Measurements from ENCODE around the gene CAMK2D. TPM values are rescaled to one million over a fixed set of nuclear protein-coding genes. Genes with fewer than 3 reads are reported as not detected.

The CAMK2D gene
- total RNA-seq, 2 experiments from 2014 or later, result 104 to 120 TPM

DNA sequence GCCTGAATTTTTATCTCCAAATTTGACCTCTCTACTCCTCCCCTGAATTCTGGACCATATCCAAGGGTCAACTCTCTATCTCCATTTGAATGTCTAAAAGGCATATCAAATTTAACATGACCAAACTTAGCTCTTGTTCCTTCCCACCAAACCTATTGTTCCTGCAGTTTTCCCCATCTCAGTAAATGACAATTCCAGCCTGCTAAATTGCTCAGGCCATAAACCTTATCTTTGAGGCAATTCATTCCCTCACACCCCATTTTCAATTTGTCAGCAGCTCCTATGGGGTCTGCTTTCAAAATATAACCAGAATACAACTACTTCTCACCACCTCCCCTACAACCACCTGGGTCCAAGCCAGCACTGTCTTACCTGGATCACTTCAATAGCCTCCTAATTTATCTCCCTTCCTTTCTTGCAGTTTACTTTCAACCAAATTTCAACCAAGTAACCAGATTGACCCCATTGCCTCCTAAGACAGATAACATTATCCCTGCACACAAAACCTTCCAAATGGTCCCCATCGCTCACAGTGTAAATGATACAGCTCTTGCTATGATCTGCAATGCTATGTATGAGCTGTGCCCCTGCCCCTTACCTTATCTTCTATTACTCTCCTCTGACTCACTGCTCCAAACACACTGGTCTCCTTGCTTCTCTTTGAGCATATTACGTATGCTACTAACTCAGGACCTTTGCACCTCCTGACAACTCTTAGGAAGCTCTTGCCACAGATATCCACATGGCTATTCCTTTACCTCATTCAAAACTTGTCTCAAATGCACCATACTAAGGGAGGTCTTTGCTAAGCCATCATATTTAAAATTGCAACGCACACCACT is 66.0 kb downstream of the CAMK2D start:
- H3K9me2 ChIP-seq (ENCODE audit: insufficient read depth, low read length), result no peaks in the 10 kb centered on the region
- intact Hi-C loops (cut with micrococcal nuclease; ENCODE audit: unreplicated experiment), result no loop called here
- POLR2A ChIA-PET, result interaction anchor here (0.5 to 2.5 kb wide), 7 partner anchors 12 to 55 kb away, joined by 3 to 7 read pairs (median 5); no protein-coding TSS in a partner anchor
- H3K27ac ChIP-seq (ENCODE audit: low read depth, low read length, poor library complexity, severe bottlenecking), result no peak overlapping the region
- H3K36me3 ChIP-seq (ENCODE audit: insufficient read depth, low read length), result peaks cover 43% of the 10 kb centered on the region
- CTCF ChIA-PET (ENCODE audit: unreplicated experiment), result interaction anchor here (0.8 kb wide), 1 partner anchor 38 kb away, joined by 3 read pairs; no protein-coding TSS in a partner anchor
- no peak overlapping the region for H3K4me3 ChIP-seq (ENCODE audit: low read depth, low read length, poor library complexity, severe bottlenecking)
- peaks cover 31% of the 10 kb centered on the region for H3K4me1 ChIP-seq (ENCODE audit: insufficient read depth, low read length, poor library complexity, severe bottlenecking)
- TF ChIP-seq, protein P1, sequence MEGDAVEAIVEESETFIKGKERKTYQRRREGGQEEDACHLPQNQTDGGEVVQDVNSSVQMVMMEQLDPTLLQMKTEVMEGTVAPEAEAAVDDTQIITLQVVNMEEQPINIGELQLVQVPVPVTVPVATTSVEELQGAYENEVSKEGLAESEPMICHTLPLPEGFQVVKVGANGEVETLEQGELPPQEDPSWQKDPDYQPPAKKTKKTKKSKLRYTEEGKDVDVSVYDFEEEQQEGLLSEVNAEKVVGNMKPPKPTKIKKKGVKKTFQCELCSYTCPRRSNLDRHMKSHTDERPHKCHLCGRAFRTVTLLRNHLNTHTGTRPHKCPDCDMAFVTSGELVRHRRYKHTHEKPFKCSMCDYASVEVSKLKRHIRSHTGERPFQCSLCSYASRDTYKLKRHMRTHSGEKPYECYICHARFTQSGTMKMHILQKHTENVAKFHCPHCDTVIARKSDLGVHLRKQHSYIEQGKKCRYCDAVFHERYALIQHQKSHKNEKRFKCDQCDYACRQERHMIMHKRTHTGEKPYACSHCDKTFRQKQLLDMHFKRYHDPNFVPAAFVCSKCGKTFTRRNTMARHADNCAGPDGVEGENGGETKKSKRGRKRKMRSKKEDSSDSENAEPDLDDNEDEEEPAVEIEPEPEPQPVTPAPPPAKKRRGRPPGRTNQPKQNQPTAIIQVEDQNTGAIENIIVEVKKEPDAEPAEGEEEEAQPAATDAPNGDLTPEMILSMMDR (conservative IDR thresholded peaks at IDR 0.05; ENCODE audit: low read length), result no peak
- TF ChIP-seq EZH2phosphoT487 (IDR thresholded peaks at IDR 0.05; ENCODE audit: borderline replicate concordance, low read depth, low read length), result no peak
- H3K79me2 ChIP-seq (ENCODE audit: insufficient read depth, low read depth, low read length), result peaks cover 78% of the 10 kb centered on the region
- no peaks in the 10 kb centered on the region; the same call in 1 of the 2 replicates for H4K20me1 ChIP-seq (ENCODE audit: insufficient read depth, low read length)
- H3K9me3 ChIP-seq (ENCODE audit: low read length), result 0 out of 2 replicates have a peak, but pooled peaks cover 5% of the 10 kb centered on the region
- no peak for DNase-seq (ENCODE audit: low spot score)
- H3K4me2 ChIP-seq (ENCODE audit: low read length), result no peak overlapping the region
- no peak overlapping the region for H2AFZ ChIP-seq (ENCODE audit: low read length)
- BruUV-seq (replicated peaks), result no TSS peak

GRCh38 chr4:113694008-113694407 is 67.5 kb downstream of the CAMK2D start:
- no TSS peak for BruUV-seq (replicated peaks)

More at GRCh38 chr4:113694008-113694407, 67.5 kb downstream of the CAMK2D start:
- ChIA-PET CTCF (ENCODE audit: unreplicated experiment) (no interaction called here), POLR2A (interaction anchor here (0.5 to 2.0 kb wide), 9 partner anchors 10 to 100 kb away, joined by 3 to 10 read pairs (median 4); no protein-coding TSS in a partner anchor)
- intact Hi-C loops (cut with micrococcal nuclease; ENCODE audit: unreplicated experiment), result no loop called here
- no peak for DNase-seq (ENCODE audit: low spot score)
- no peak overlapping the region for H3K4me2 ChIP-seq (ENCODE audit: low read length)
- TF ChIP-seq, protein P1 (conservative IDR thresholded peaks at IDR 0.05; ENCODE audit: low read length), result no peak
- no peak for TF ChIP-seq EZH2phosphoT487 (IDR thresholded peaks at IDR 0.05; ENCODE audit: borderline replicate concordance, low read depth, low read length)
- H2AFZ ChIP-seq (ENCODE audit: low read length), result no peak overlapping the region
- H3K27ac ChIP-seq (ENCODE audit: low read depth, low read length, poor library complexity, severe bottlenecking), result no peak overlapping the region
- H3K9me3 ChIP-seq (ENCODE audit: low read length), result peaks cover 6% of the 10 kb centered on the region; the same call in 1 of the 2 replicates
- peaks cover 80% of the 10 kb centered on the region; the same call in 1 of the 2 replicates for H3K79me2 ChIP-seq (ENCODE audit: insufficient read depth, low read depth, low read length)
- peaks cover 43% of the 10 kb centered on the region for H3K4me1 ChIP-seq (ENCODE audit: insufficient read depth, low read length, poor library complexity, severe bottlenecking)
- no peaks in the 10 kb centered on the region for H3K9me2 ChIP-seq (ENCODE audit: insufficient read depth, low read length)
- H3K36me3 ChIP-seq (ENCODE audit: insufficient read depth, low read length), result peaks cover 47% of the 10 kb centered on the region
- no peaks in the 10 kb centered on the region; the same call in 1 of the 2 replicates for H4K20me1 ChIP-seq (ENCODE audit: insufficient read depth, low read length)
- no peak overlapping the region for H3K4me3 ChIP-seq (ENCODE audit: low read depth, low read length, poor library complexity, severe bottlenecking)

Measured in OCI-LY7 (cell line).